Measurements from ENCODE around the gene MRM1. TPM values are rescaled to one million over a fixed set of nuclear protein-coding genes. Genes with fewer than 3 reads are reported as not detected.

MRM1 gene
- total RNA-seq, 2 donors from 2014 or later, result 7.3 to 7.9 TPM

GRCh38 chr17:36594626-36595401 is 6.6 kb upstream of the MRM1 start:
- no peak overlapping the region for H3K4me3 ChIP-seq
- WGBS, 2 donors, result 65 to 72% methylated on average over 10 to 13 of the region's 13 CpGs
- no peaks in the 10 kb centered on the region for H3K27me3 ChIP-seq
- TF ChIP-seq POLR2A (IDR thresholded peaks at IDR 0.05), result no peak
- no peak for TF ChIP-seq CTCF (IDR thresholded peaks at IDR 0.05)
- no peaks in the 10 kb centered on the region for H3K9me3 ChIP-seq
- ATAC-seq (no peak), DNase-seq (no peak)
- H3K27ac ChIP-seq, result no peak overlapping the region
- H3K36me3 ChIP-seq (replicated peaks in 1 of 2; ENCODE audit: insufficient read depth in 1 of 2, low read depth in 2 of 2), result no peaks in the 10 kb centered on the region
- intact Hi-C loops (cut with DNase I), result loop anchor here (10.0 kb wide), 1 partner anchor 50 kb away; the partner anchor contains the start of gene GGNBP2
- peaks cover 25% of the 10 kb centered on the region for H3K4me1 ChIP-seq

DNA sequence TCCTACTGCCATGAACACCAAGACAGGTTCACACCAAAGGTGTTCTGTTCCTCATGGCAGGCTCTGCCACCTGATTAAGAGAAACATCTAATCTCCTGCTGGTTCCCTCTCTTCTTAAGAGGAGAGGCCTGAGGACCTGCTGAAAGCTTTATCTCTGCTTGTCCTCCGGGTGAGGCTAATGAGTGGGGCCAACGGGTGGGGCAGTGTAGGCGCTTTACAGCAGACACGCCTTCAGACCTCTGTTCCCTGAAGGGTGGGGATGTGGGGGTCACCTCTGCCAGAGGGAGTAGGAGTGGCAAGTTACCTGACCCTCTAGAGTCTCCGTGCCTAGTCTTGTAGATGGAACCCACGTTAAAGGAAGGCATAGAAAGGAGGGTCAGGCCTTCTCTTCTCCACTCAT is 4.2 kb upstream of the MRM1 start:
- Histone ChIP-seq H3K4me3 (no peak overlapping the region), H3K27ac (no peak overlapping the region), H3K27me3 (no peaks in the 10 kb centered on the region), H3K36me3 (replicated peaks in 1 of 2; ENCODE audit: insufficient read depth in 1 of 2, low read depth in 2 of 2) (no peaks in the 10 kb centered on the region), H3K9me3 (no peaks in the 10 kb centered on the region), H3K4me1 (peaks cover 27% of the 10 kb centered on the region)
- TF ChIP-seq POLR2A (IDR thresholded peaks at IDR 0.05) (no peak), CTCF (IDR thresholded peaks at IDR 0.05) (no peak)
- intact Hi-C loops (cut with DNase I), result loop anchor here (10.0 kb wide), 1 partner anchor 52 kb away; the partner anchor contains the start of gene GGNBP2
- WGBS, 2 donors, result 82 to 84% methylated on average over 6 of the region's 6 CpGs
- ATAC-seq, result no peak
- no peak for DNase-seq

DNA sequence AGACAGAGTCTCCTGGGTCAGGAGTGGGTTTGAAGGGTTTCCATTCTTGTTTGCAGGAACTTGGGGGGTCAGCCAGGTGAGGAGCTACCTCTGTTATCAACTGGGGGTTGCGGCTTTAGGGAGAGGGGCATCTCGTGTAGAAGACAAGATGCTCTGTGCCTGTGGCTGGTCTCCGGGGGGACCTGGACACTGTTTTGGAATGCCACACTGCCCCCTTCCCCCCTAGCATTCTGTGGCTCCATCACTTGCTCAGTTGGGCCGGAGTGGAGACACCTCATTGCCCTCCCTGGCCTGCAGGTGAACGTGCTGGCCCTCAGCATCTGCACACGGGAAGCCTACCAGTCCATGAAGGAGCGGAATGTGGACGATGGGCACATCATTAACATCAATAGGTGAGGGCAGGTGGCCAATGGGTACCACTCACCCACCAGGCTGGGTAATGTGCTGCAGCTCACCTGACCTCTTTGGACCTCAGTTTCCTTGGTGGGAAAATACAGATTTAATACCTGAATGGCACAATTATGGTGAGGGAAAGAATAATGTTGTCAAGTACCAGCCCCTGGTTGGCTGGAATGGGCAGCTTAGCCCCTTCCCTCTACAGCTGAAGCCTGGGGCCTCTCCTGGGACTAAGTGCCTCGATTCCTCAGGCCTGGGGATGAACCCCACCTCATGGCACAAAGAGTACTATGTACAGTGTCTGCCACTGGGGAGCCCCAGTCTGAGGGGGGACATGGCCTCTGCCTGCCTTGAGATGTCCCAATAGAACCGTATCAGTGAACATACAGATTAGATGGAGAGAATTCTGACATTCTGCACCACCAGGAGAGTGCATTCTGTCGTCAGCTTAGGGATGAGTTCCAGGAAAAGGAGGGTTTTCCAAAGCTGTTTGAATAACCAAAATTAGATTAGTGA is 3.3 kb upstream of the MRM1 start:
- intact Hi-C loops (cut with DNase I), result loop anchor here (10.0 kb wide), 1 partner anchor 53 kb away; the partner anchor contains the start of gene GGNBP2
- Histone ChIP-seq H3K36me3 (replicated peaks in 1 of 2; ENCODE audit: insufficient read depth in 1 of 2, low read depth in 2 of 2) (no peaks in the 10 kb centered on the region), H3K27me3 (no peaks in the 10 kb centered on the region), H3K27ac (no peak overlapping the region), H3K9me3 (no peaks in the 10 kb centered on the region), H3K4me1 (peaks cover 26% of the 10 kb centered on the region), H3K4me3 (no peak overlapping the region)
- whole genome bisulfite sequencing, 2 donors, result 84 to 85% methylated on average over 8 to 11 of the region's 11 CpGs
- DNase-seq (no peak), ATAC-seq (no peak)
- TF ChIP-seq POLR2A (IDR thresholded peaks at IDR 0.05) (no peak), CTCF (IDR thresholded peaks at IDR 0.05) (no peak)

DNA sequence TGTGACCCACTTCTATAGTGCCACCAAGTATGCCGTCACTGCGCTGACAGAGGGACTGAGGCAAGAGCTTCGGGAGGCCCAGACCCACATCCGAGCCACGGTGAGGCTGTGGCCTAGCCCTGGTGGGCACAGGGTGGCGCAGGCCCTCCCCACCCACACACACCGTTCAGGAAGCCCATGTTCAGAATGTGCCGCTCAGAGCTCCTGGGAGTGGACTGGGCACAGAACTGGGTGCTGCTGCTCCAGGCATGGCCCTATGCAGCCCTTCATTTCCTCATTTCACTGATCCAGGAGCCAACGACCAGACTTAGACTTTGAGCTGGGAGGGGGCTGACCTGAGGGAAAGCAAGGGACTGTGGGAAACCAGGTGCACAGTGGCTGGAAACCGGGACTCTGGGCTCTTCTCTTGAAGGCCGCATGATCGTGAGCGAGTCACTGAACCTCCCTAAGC is 2.4 kb upstream of the MRM1 start:
- ATAC-seq, result no peak

More for the DNA sequence above, 2.4 kb upstream of the MRM1 start:
- no peak for DNase-seq
- Histone ChIP-seq H3K27ac (no peak overlapping the region), H3K36me3 (replicated peaks in 1 of 2; ENCODE audit: insufficient read depth in 1 of 2, low read depth in 2 of 2) (no peaks in the 10 kb centered on the region), H3K27me3 (no peaks in the 10 kb centered on the region), H3K4me1 (peaks cover 21% of the 10 kb centered on the region), H3K4me3 (no peak overlapping the region), H3K9me3 (no peaks in the 10 kb centered on the region)
- intact Hi-C loops (cut with DNase I), result loop anchor here (10.0 kb wide), 1 partner anchor 54 kb away; the partner anchor contains the start of gene GGNBP2
- 80 to 90% methylated on average over 2 to 10 of the region's 13 CpGs for WGBS, 2 donors
- no peak for TF ChIP-seq CTCF (IDR thresholded peaks at IDR 0.05)
- TF ChIP-seq POLR2A (IDR thresholded peaks at IDR 0.05), result no peak
